Kidney glomerular epithelial cell (primary cell): ENCODE measurements around the gene CSAD.
A peak's percentile ranks its signal among the peaks of the same experiment; 100 is the strongest.

Experiments
- DNase-seq: peaks from one replicate; lab custom pipeline; 2025; lab: John Stamatoyannopoulos, UW

CSAD gene

GRCh38 chr12:53180220-53180930 lies at the start of gene CSAD, which contains the start of gene ZNF740:
Gene CSAD, minus strand, starts transcription at chr12:53180925. Its CDS starts 7,455 bp downstream, at chr12:53173470.
Gene ZNF740, plus strand, starts transcription at chr12:53180722. Its CDS starts 1,262 bp downstream, at chr12:53181984.
- peak; percentile 95 for DNase-seq

GRCh38 chr12:53230108-53230845 lies 49.6 kb upstream of the CSAD start:
- no peak for DNase-seq

- no peak for DNase-seq
These were observed 48.7 kb upstream of the CSAD start for GRCh38 chr12:53229454-53229853.

- DNase-seq, result no peak
These were observed 47.1 kb upstream of the CSAD start for GRCh38 chr12:53227836-53228235.

GRCh38 chr12:53227341-53227740 lies 46.6 kb upstream of the CSAD start:
- no peak for DNase-seq

GRCh38 chr12:53226815-53227214 lies 46.1 kb upstream of the CSAD start:
- DNase-seq, result no peak

- DNase-seq, result no peak
These were observed 45.1 kb upstream of the CSAD start for GRCh38 chr12:53225635-53226424.

- DNase-seq, result no peak
These were observed 44.3 kb upstream of the CSAD start for GRCh38 chr12:53224897-53225634.

- no peak for DNase-seq
These were observed 43.6 kb upstream of the CSAD start for GRCh38 chr12:53224061-53224896.

GRCh38 chr12:53223389-53224060 lies 42.8 kb upstream of the CSAD start:
- no peak for DNase-seq

GRCh38 chr12:53222806-53223261 lies 42.1 kb upstream of the CSAD start:
- DNase-seq, result no peak

GRCh38 chr12:53222170-53222721 lies 41.5 kb upstream of the CSAD start:
- no peak for DNase-seq

GRCh38 chr12:53221203-53222080 lies 40.7 kb upstream of the CSAD start:
- peak; percentile 48 for DNase-seq

GRCh38 chr12:53220694-53221202 lies 40.0 kb upstream of the CSAD start:
- DNase-seq, result peak; percentile 90

GRCh38 chr12:53219956-53220693 lies 39.4 kb upstream of the CSAD start:
- DNase-seq, result no peak

- DNase-seq, result no peak
These were observed 38.7 kb upstream of the CSAD start for GRCh38 chr12:53219292-53219955.

- DNase-seq, result no peak
These were observed 38.0 kb upstream of the CSAD start for GRCh38 chr12:53218551-53219291.
